HG03175 (cell line): ENCODE data around the gene NEK11.

Source experiments
- ATAC-seq: cut with Tn5 transposase; IDR thresholded peaks from one replicate; pipeline ENCODE4 v1.9.1; 2021; ENCODE audit warnings: mild to moderate bottlenecking, moderate library complexity; ENCODE audit not compliant: unreplicated experiment

Gene NEK11

DNA sequence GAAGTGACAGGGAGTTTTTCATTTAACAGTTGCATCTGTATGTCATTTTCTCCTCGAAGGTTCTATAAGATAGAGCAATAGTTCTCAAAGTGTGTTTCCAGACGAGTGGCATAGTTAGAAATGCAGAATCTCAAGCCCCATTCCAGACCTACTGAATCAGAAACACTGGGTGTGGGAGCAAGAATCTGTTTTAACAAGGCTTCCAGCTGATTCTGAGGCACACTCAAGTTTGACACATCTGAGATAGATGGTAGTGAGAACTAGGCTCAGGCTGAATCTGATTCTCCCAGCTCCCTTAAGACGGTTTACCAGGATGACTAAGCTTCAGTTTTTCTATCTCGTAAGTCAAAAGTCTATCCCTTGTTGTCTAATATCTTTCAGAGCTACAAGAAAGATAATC, 195.1 kb downstream of the NEK11 start:
- no peak for ATAC-seq

DNA sequence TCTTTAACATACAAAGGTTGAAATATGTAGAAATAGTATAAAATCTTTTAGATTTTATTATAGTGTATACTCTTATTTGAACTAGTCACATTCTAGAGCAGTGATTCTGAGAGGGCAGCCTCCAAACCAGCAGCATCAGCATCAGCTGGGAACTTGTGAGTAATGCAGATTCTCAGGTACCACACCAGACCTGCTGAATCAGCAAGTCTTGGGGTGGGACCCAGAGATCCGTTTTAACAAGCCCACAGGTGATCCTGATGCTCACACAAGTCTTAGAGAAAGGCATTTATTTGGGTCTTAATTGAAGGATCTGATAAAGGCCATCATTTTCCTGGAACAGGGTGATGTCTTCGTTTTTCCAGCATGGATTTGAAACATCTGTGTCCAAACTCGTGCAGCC, 195.9 kb downstream of the NEK11 start:
- ATAC-seq = no peak

DNA sequence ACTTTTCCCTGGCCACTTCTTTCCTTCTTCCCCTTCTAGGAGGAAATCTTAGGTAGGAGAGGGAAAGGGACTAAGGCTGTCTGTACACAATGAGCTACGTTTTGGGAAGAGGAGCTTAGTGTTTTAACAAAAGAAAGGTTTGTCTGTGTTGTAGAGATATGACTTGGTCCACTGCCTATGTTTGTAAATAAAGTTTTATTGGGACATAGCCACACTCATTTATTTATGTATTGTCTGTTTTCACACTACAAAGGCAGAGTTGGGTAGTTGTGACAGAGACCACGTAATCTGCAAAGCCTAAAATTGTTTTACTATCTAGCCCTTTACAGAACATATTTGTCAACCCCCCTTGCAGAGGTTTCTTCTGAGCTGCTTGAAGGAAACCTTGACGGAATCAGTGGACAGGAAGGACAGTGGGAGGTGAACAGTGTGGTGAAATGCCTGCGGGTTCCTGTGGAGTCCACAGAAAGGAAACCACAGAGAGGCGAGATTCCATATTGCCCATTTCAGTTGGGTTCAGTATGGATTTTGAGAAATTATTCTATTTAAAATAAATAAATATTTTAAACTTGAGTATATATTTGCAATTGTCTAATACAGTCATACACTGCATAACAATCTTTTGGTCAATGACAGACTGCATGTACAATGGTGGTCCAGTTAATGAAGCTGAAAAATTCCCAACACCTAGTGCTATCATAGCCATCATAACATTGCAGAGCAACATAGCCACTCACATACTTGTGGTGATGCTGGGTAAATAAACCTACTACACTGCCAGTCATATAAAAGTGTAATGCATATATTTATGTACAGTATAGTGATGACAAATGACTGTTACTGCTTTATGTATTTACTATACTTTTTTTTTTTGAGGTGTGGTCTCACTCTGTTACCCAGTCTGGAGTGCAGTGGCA, 197.0 kb downstream of the NEK11 start:
- no peak for ATAC-seq

DNA sequence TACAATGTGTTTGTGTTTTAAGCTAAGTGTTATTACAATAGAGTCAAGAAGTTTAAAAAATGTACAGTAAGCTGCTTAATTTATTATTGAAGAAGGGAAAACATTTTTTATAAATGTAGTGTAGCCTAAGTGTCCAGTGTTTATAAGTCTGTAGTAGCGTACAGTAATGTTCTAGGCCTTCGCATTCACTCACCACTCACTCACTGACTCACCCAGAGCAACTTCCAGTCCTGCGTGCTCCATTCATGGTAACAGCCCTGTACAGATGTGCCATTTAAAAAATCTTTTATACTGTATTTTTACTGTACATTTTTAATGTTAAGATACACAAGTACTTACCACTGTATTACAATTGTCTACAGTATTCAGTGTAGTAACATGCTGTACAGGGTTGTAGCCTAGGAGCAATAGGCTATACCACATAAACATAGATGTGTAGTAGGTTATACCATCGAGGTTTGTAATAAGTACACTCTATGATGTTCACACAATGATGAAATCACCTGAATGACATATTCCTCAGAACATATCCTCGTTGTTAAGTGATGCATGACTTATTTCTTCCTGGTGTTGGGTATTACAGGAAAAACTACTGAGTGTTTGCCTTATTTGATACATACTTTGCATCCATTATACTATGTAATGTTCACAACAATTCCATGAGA, 198.3 kb downstream of the NEK11 start:
- no peak for ATAC-seq

DNA sequence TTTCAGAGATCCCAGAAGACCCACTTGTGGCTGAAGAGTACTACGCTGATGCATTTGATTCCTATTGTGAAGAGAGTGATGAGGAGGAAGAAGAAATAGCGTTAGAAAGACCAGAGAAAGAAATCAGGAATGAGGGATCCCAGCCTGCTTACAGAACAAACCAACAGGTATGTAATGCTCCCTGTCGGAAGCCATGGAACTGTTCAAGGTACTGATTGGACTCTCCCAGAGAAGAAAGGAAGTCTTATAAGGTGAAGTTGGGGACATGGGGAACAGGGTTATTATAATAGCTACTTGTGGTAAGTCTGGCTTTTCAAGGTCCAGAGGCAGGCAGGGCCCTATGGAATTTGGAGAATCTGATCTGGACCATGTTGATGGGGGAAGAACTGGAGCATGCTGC, 201.8 kb downstream of the NEK11 start:
- ATAC-seq = no peak

DNA sequence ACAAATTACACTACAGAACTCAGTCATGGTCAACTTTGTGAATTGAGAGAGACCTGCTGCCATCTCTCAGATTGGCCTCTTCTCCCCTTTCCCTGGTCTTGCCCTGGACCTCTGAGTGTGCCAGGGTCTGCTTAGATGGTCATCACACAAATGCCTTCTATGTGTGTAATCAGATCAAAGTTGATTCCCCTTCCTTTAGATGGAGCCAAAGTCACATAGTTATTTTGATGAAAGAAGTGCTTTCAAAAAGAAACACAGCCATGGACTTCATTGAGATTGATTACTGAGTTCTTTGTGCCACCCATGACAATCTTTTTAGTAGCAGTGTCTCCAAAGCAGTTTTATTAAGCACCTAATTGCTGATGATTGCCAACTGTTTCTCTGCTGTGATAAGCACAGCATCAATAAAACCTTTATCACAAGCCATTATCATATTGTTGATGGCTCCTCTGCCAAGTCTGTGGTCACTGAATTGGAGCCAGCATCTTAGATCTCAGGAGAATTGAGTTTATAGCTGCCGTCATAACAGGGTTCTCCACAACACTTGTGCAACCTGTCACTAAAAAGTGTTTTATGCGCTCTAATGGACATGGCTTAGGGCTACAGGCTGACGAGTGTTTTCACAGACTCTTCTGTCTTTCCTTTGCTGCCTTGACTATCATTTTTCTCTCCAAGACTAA, 205.2 kb downstream of the NEK11 start:
- no peak for ATAC-seq

DNA sequence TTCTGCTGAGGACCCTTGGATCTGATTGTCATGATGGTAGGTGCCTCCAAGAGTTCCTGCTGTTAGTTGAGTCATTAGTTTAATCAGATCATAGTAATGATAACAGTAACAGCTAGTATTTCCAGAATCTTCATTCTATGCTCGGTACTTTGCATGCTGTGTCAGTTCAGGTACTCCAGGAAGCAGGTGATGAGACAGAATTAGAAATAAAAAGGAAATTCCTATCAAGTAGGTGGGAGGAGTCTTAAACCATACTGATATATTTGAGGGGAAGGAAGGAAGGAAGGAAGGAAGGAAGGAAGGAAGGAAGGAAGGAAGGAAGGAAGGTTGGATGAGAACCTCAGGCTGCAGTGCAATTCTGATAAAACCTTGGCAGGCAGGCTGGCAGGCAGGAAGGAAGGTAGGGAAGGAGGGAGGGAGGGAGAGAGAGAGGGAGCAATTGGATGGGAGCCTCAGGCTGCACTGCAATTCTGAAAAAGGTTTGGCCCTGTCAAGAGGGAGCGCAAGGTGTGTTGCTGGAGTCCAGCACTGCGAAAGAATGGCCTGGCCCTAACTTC, 206.1 kb downstream of the NEK11 start:
- no peak for ATAC-seq

DNA sequence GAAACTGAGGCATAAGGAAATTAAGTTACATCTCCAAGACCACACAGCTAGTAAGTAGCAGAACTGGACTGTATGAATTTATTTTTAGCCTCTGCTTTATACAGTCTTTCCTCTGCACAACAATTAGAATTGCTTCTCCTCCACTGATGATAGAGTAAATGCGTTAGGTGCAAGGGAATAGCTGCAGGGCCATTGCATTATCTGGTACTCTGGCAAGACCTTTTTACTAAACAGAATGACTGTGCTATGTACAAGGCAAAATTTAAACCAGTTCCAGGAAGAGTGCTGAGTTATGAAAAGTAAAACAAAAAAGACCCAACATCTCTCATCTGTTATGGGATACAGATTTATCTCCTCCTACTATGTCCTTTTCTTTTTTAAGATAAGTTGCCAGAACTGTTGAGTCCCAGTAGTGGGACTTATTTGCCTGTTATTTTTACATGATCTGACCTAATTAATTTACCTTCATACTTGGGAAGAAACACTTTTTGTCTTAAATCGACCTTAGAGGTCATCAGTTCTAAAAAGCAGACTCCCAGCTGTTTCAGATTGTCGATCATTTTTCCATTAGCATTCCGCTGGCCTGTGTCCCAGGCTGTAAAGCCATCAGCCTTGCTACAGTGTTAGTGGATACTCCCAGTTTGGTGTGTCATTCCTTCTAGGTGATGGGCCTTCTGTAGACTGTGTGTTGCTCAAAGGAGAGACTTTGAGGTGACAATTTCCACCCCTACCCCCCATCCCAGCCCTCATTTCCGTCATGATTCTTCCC, 207.4 kb downstream of the NEK11 start:
- ATAC-seq = no peak

DNA sequence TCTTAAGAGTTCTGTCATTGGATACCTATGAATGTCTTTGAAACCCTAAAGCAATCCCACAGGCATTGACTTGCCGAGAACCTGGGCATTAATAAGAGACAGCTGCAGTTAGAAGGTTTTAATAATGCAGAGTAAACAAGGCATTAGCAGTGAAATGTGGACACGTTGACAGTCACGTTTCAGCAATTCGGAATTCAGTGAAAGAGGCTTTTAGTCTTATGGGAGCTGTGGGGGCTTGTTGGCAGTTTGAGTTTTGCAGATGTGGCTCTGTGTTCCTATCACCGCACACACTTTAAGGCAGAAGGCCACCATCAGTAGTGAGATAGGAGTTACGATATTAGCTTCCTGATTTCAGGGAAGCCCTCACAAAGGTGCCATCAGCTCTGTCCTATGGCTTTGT, 209.7 kb downstream of the NEK11 start:
- ATAC-seq = no peak

DNA sequence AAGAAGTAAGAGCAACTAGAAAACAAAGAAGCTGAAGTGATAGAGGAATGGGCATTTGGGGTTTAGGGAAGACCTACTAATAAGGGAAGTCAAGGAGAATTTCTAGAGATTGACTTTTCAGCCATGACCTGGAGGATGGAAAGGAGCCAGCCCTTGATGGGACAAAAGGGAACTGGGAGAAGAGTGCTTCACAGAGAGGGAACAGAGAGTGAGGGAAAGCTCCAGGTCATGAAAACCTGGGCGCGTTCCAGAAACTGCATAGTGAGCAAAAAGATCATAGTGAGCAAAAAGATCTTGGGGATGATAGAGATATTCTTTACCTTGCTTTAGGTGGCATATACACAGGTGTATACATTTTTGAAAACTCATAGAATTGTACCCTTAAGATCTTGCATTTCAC, 211.8 kb downstream of the NEK11 start:
- ATAC-seq = no peak

DNA sequence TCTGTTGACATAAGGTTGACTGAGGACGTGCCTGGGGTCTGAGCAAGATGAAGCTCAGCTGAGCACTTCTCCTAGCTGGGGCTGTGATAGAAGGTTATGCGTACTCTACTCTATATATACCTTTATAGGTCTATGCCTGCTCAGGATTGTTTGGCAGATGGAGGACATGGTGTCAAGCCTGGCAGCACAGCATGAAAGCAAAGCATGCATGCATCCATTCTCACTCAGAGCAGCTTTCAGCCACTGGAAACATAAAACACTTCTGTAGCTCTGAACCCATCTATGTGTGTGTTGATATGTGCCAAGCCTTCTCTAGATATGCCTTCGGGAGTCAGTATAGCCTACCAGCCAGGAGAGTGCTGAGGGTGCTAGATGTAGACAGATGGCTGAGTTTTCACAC, 212.6 kb downstream of the NEK11 start:
- no peak for ATAC-seq

DNA sequence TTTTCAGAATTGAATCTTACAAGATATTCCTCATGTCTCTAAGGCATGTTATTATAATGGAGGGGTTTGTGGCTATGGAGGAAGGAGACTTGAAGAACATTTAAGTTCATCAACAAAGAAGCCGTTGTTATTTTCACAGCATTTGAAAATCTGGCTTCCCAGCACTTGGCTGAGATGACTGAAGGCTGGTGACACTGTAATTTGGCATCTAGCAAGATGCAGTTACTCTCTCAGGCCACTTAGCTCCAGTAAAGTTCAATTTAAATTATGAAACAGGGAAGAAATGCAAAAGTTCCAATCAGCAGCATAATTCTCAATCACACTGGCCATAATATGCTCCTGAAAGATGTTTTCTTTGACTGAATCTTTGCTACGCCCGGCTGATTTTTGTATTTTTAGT, 215.5 kb downstream of the NEK11 start:
- no peak for ATAC-seq

DNA sequence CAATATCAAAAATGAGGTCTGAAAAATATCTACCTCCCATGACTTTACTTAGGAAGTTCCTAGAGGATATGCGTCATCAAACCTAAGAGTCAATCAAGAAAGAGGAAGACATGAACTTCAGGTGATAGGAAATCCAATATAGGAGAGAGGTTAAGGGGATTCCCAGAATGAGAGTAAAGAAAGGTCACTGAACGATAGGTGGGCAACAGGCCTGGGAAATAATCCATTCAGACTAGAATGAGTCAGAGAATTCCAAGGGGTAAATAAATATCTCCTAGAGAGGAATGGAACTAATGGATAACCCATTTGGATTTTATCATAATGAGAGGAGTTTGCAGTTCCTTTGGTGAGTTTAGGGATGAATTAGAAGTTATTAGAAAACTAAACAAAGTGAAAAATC, 223.8 kb downstream of the NEK11 start:
- ATAC-seq = no peak

DNA sequence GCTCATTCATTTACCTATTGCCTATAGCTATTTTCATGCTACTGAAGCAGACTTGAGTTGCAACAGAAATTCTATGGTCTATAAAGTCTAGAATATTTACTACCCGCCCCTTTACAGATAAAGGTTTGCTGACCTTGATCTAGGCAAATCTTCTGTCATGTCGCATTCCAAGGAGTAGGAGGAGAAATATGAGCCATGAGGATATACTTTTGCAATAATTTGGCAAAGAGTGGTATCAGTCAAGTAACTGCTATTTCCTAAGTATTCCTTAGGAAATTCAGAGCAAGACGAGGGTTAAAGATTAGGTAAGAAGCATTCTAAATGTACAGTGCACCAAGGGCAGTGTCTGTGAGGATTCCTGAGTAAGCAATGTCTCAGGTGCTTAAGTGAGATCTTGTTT, 233.8 kb downstream of the NEK11 start:
- ATAC-seq = no peak

DNA sequence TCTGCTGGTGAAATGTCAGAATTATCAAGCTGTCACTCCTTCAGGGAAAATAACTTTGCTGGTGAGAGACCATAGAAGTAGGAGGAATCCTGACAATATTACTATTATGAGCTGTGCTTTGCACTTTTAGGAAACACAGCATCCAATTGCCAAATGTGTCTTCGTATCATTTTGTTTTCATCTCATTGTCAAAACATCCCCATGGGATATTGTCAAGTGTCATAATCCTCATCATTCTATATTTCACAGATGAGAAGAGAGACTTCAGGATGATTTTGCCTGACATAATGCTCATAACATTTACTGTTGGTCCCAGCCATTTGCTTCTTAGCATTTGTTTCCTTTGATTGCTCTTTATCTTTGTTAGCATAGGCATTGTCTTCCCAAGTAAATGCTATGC, 234.4 kb downstream of the NEK11 start:
- ATAC-seq = no peak

DNA sequence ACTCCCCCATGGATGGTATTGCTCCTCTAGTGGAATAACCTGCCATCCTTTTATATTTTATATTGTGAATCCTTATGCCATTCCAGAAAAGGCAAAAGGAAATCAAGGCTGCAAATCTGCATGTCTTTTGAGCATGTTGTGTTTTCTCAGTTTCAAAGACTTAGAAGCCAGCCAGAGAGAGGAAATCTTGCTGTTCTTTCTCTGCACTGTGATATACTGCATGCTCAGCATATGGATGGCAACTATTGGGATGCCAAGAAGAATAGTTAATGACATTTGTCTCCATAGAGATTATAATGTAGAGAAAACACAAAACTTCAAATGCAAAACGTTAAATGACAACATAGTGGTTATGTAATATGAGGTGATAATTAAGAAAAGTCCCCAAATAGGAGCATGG, 248.9 kb downstream of the NEK11 start:
- no peak for ATAC-seq

DNA sequence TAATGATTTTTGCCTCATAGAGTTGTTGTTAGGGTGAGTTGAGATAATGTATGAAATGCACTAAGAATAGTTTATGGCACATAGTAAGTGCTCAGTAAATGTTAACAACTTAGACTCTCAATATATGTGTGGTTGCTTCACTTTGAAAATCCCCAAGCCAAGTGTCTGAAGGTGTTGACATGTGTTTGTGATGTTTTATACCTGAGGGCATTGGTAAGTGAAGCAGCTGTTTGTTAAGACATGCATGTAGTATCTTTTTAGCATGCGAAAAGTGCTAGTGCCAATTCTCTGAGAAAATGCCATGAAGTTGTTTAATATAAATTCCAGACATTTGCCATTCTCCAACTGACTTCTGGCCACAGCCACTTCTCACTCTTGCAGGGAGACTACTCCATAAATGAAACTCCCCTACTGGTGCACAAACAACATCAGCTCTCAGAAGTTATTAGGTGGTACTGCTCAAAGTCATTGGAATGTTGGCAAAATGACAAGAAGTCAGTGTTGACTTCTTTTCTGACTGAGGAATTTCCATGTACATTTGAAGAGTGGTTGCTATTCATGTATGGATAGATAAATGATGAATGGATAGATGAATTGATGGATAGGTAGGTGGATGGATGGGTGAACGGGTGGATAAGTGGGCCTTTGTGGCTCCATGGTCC, 251.3 kb downstream of the NEK11 start:
- ATAC-seq = no peak

DNA sequence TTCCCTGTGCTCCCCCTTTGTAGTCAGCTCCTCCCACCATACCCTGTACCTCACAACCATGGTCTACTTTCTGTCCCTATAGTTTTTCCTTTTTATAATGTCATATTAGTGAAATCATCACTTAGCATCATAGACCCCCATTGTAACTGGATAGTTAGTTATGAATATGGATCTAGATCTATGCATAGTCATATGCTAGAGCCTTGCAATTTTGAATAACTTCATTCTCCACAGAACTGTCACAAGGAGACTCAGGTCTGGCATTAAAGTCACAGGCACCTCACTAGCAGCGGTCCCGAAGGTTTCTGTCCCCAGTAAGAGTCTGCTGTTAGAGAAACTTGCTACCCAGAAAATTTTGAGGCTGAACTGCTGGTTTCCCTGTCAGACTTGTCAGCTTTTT, 252.9 kb downstream of the NEK11 start:
- ATAC-seq = no peak

DNA sequence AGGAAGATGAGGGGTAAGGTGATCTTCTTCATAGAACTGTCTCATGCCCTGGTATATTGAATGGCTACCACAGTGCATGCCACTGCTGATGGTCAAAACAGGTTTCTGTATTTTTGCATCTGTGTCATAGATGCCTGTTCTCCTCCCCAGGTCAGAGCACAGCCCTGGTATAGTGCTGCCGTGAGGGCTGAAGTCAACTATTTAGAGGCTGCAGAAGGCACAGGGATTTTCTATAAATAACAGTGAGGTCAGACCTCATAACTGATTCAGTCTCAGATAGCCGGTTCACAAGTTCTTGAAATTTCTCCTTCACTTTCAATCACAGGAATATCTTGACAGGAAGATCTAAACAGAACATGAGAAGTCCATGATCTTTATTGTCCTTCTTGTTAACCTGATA, 255.7 kb downstream of the NEK11 start:
- no peak for ATAC-seq

DNA sequence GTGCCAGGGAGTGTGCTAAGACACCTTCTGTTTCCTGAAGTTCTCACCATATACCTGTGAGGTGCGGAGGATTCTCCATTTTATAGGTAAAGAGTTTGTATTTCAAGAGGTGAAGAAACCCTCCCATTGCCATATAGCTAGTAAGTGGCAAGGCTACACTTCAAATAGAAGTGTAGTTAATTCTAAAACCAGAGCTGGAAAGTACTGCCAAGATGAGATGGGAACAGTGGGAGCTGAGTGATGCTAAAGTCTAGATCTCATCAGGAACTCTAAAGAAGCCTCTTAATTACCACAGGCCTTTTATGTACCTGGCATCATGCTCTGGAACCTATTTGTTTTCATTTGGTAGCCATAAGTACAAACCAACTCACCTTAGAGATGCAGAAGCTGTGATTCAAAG, 256.3 kb downstream of the NEK11 start:
- ATAC-seq = no peak
